Fibroblast of villous mesenchyme (primary cell): ENCODE measurements around the gene OSBPL3. TPM values are rescaled to one million over a fixed set of nuclear protein-coding genes. Genes with fewer than 3 reads are reported as not detected.

Source experiments
- DNase-seq: peaks from one replicate; pipeline ENCODE4 v3.0.0-alpha.2; 2010; ENCODE audit warnings: low read depth
- H3K4me3 ChIP-seq: 2 replicates; pipeline ENCODE4 v1.5.1; 2011; ENCODE audit warnings: low read depth, mild to moderate bottlenecking, low read length
- total RNA-seq: library from RNA; depleted of rRNA; stranded (reverse); fragments of >200 nt; gene quantifications from 2 replicates; pipeline ENCODE4 v1.2.3, GENCODE V29; 2012
- TF ChIP-seq, protein P1 (sequence below): IDR thresholded peaks from 2 replicates; pipeline ENCODE4 v1.5.1; 2012; ENCODE audit warnings: low read depth, mild to moderate bottlenecking, low read length; ENCODE audit not compliant: insufficient read depth

The OSBPL3 gene
- total RNA-seq, 1 donor, result 39.3 TPM

DNA sequence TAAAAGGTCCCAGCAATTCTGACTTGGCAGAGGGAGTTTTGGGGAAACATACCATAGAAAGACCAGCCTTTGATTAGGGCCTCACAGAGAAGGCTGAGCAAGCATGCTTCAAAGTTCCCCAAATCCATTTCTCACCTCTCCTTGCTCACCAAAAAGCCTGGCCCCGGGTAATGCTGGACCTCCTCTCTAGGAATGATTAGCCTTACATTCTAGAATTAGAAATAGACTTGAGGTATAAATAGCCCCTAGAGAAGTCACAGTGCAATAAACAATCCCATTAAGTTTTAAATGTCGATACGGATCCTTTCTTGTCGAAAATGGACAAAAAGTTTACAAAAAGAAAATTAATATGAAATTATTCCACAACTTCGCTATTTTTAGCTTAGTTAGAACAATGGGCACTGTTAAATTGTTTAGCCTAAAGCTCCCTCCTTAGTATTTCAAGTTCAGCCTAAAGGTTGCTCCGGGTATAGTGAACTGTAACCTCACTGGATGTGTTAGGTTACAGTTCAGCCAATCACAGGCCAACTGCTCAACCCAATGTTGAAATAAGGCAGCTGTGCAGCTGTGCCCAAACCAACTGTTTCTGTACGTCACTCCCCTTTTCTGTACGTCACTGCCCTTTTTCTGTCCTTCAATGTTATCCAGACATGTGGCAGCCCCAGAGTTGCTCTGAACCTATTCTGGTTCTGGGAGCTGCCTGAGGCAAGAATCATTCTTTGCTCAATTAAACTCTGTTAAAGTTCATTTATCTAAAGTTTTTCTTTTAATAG lies 214.8 kb downstream of the OSBPL3 start:
- DNase-seq, result peak; percentile 67
- TF ChIP-seq, protein P1, sequence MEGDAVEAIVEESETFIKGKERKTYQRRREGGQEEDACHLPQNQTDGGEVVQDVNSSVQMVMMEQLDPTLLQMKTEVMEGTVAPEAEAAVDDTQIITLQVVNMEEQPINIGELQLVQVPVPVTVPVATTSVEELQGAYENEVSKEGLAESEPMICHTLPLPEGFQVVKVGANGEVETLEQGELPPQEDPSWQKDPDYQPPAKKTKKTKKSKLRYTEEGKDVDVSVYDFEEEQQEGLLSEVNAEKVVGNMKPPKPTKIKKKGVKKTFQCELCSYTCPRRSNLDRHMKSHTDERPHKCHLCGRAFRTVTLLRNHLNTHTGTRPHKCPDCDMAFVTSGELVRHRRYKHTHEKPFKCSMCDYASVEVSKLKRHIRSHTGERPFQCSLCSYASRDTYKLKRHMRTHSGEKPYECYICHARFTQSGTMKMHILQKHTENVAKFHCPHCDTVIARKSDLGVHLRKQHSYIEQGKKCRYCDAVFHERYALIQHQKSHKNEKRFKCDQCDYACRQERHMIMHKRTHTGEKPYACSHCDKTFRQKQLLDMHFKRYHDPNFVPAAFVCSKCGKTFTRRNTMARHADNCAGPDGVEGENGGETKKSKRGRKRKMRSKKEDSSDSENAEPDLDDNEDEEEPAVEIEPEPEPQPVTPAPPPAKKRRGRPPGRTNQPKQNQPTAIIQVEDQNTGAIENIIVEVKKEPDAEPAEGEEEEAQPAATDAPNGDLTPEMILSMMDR, result no peak

DNA sequence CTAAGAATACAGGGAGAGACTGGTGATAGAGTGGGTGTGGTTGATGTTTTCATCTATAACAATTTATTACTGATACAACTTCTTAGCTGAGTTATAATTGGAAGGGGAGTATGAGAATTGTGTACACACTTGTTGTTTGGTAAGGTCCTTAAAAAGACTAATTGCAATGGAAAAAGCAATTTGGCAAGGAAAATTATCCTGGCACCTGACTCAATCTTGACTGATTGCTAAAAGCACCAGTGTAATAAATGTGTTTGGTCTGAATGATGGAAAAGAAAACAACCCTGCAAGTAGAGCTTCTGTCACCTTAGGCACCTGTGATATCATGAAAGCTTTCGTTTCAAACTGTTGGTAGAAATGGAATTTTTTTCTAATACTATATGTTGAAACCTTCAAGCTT lies 216.0 kb downstream of the OSBPL3 start:
- H3K4me3 ChIP-seq, result no peak overlapping the region
- DNase-seq, result no peak
- TF ChIP-seq, protein P1, result no peak

More for the DNA sequence above, 214.8 kb downstream of the OSBPL3 start:
- no peak overlapping the region for H3K4me3 ChIP-seq

GRCh38 chr7:24763303-24763901 lies 216.6 kb downstream of the OSBPL3 start:
- no peak for DNase-seq
- TF ChIP-seq, protein P1, result no peak
- H3K4me3 ChIP-seq, result no peak overlapping the region

GRCh38 chr7:24762771-24763170 lies 217.2 kb downstream of the OSBPL3 start:
- no peak overlapping the region for H3K4me3 ChIP-seq
- TF ChIP-seq, protein P1, result no peak
- no peak for DNase-seq

- TF ChIP-seq, protein P1, result no peak
- DNase-seq, result no peak
- no peak overlapping the region for H3K4me3 ChIP-seq
These were observed 219.0 kb downstream of the OSBPL3 start for GRCh38 chr7:24760968-24761367.

GRCh38 chr7:24757353-24758275 lies 222.4 kb downstream of the OSBPL3 start, which contains the start of gene GSDME:
TSS of gene GSDME (minus strand) at chr7:24757464. CDS start at chr7:24749774, 7,690 bp downstream.
- DNase-seq, result peak; percentile 69

More at GRCh38 chr7:24757353-24758275, 222.4 kb downstream of the OSBPL3 start, which contains the start of gene GSDME:
- peak within 1 kb of the TSS; percentile 79 for H3K4me3 ChIP-seq
- TF ChIP-seq, protein P1, result no peak
